HUDEP-2 (cell line): ENCODE measurements around the gene POU2AF2.
"Not testable (repeated sequence)": the region's sequence is repeated elsewhere in the genome, so short reads cannot be mapped to it uniquely, and the experiment has no call there.

Experiments used
- DNase-seq, 76 experiments: peaks; one replicate each; lab custom pipeline; 2025; ENCODE audit not compliant: unreplicated experiment in 76 of 76; lab: John Stamatoyannopoulos, UW

Gene POU2AF2

GRCh38 chr11:111245425-111245824, at the start of gene POU2AF2:
Gene POU2AF2 (plus strand): TSS chr11:111245725. CDS start chr11:111245854, 129 bp downstream.
- no peak for DNase-seq

- DNase-seq, result no peak
Observed at GRCh38 chr11:111200010-111200534, 45.5 kb upstream of the POU2AF2 start.

- DNase-seq, result no peak
Observed at GRCh38 chr11:111204211-111204610, 41.3 kb upstream of the POU2AF2 start.

GRCh38 chr11:111205632-111206385, 39.7 kb upstream of the POU2AF2 start:
- DNase-seq, result no peak

GRCh38 chr11:111206472-111206871, 39.1 kb upstream of the POU2AF2 start:
- no peak for DNase-seq

GRCh38 chr11:111207213-111207612, 38.3 kb upstream of the POU2AF2 start:
- DNase-seq, result no peak

- no peak for DNase-seq
Observed at GRCh38 chr11:111209543-111210355, 35.8 kb upstream of the POU2AF2 start.

- DNase-seq, result no peak
Observed at GRCh38 chr11:111213256-111213655, 32.3 kb upstream of the POU2AF2 start.

GRCh38 chr11:111220721-111221120, 24.8 kb upstream of the POU2AF2 start:
- DNase-seq, result no peak

- no peak for DNase-seq
Observed at GRCh38 chr11:111221208-111221607, 24.3 kb upstream of the POU2AF2 start.

- not testable (repeated sequence) for DNase-seq
Observed at GRCh38 chr11:111221936-111222335, 23.6 kb upstream of the POU2AF2 start.

GRCh38 chr11:111222821-111223455, 22.6 kb upstream of the POU2AF2 start:
- DNase-seq, result not testable (repeated sequence)

GRCh38 chr11:111225881-111226280, 19.6 kb upstream of the POU2AF2 start:
- DNase-seq, result no peak

- no peak for DNase-seq
Observed at GRCh38 chr11:111229604-111230003, 15.9 kb upstream of the POU2AF2 start.

GRCh38 chr11:111230122-111230465, 15.4 kb upstream of the POU2AF2 start:
- DNase-seq, result peak in 1 of 76 experiments; percentile 4

GRCh38 chr11:111231836-111232235, 13.7 kb upstream of the POU2AF2 start:
- DNase-seq, result no peak

- DNase-seq, result no peak
Observed at GRCh38 chr11:111236383-111236782, 9.1 kb upstream of the POU2AF2 start.

GRCh38 chr11:111237926-111238325, 7.6 kb upstream of the POU2AF2 start:
- DNase-seq, result no peak

GRCh38 chr11:111246956-111247355, 1.4 kb downstream of the POU2AF2 start:
- no peak for DNase-seq

GRCh38 chr11:111250936-111251335, 5.4 kb downstream of the POU2AF2 start:
- DNase-seq, result no peak

- no peak for DNase-seq
Observed at GRCh38 chr11:111253131-111253530, 7.6 kb downstream of the POU2AF2 start.
